ENCODE data around the gene SH3RF3.

The SH3RF3 gene

DNA sequence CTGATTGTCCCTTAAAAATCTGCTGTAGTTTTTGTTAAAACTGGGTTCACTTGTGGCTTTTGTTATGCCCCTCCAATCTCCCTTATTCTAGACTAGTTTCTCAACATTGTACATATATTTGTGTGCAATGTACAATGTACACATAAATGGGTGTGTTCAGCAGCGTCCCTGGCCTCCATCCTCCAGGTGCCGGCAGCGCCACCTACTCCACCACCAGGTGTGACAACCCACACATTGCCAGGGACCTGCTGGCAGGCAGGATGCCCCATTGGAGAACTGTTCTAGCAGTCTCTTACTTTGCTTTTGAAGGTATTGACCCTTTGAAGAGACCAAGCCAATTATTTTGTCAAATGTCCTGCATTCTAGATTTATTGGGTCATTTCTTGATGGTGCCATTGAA, 75.4 kb downstream of the SH3RF3 start:
- DNase-seq = peak; percentile 50

DNA sequence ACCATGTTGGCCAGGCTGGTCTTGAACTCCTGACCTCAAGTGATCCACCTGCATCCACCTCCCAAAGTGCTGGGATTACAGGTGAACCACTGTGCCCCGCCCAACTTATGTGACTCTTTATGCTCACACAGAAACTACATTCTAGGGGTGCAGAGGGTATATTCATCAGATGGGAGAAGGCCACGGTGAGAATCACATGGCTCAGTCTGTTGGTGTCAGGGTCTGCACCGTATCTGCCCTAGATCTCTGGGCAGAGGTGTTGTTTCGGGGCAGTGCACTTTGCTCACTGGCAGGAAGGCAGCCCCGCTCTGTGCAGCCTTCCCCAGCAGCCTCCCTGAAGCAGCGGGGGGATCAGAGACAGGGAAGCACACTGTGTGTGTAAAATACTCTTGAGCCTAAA, 76.4 kb downstream of the SH3RF3 start:
- peak; percentile 43 for DNase-seq

DNA sequence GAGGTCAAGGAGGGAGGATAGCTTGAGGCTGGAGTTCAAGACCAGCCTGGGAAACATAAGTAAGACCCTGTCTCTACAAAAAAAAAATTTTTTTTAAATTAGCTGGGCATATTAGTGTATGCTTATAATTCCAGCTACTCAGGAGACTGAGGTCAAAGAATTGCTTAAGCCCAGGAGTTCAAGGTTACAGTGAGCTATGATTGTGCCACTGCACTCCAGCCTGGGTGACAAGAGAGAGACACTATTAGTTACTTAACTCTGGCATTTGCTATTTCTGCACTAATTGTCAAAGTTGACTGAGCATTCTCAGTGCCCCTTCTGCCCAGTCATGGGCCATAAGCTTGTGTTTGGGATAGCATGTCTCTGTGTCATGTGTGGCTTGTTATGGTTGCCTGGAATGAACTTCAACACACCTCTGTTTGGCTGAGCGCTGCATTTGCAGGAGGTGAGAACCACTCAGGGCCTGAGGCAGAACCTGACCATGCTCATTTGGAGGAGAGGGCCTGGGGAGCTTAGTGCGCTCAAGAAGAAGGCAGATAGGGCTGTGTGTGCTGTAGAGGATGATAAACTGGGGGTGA, 77.7 kb downstream of the SH3RF3 start:
- DNase-seq = peak; percentile 39

DNA sequence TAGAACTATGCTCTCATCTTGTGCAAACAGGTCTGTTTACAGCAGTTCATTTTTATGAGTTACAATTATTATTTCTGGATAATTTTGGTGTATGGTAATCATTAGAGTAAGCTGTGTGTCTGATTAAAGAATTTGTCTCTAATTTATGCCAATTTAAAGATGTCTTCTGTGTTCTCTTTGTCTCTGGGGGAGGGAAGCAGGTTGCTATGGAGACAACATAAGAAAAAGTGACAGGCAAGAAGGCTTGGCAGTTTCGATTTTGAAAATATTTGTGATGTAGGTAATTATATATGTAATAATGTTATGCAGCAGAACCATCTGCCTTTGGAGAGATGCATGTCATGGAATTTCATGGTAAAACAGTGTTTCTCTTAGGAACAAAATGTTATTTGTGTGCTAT, 78.2 kb downstream of the SH3RF3 start:
- no peak for DNase-seq

DNA sequence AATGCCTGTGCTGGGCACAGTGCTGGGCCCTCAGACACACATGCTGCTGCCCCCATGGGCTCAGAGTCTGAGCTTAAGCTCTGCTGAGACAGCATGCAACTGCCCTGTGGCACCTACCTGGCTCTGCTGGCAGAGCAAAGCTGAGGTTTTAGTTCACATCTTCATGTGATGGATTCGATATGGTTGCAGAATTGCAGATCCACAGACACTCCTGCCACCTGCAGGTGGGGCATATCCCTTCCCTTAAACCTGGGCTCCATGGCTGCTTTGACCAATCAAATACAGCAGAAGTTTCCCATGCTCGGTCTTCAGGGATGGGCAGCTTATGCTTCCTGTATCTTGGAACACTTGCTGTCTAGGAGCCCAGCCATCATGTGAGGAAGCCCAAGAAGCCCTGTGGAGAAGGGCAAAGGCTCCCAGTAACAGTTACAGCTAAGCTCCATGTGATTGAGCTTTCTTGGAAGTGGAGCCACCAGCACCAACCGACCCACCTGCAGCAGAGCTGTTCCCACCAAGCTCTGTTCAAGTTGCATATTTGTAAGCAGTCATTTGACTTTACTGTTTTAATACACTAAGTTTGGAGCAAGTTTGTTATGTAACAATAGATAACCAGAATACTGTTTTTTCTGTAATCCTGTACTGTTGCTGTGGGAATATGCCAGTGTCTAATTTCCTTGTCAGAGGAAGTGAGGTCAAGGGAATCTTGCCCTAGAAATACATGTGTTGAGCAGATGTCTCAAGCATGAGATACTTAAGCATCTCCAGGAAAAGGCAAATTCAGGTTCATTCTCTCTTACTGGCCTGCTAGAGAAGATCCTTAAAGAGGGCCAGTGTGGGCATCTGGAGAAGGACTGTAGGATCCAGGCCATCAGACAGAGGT, 79.3 kb downstream of the SH3RF3 start:
- DNase-seq = peak; percentile 53

DNA sequence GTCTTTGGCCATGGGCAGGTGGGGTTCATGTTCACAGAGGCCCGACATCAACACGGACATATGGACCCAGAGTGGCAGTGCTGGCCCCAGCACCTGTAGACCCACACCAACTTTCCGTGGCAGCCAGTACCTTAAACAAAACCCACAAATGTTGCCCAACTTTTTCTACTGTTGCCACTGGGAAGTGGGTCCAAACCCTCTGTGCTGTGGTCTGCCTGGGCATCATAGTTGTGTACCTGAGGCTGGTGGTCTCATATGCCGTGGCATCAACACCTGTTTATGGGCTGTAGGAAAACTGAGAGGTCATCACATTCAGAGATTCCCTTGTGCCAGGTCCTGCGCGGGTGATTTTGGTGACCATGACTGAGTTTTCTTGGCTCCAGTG, 79.9 kb downstream of the SH3RF3 start:
- peak; percentile 48 for DNase-seq

DNA sequence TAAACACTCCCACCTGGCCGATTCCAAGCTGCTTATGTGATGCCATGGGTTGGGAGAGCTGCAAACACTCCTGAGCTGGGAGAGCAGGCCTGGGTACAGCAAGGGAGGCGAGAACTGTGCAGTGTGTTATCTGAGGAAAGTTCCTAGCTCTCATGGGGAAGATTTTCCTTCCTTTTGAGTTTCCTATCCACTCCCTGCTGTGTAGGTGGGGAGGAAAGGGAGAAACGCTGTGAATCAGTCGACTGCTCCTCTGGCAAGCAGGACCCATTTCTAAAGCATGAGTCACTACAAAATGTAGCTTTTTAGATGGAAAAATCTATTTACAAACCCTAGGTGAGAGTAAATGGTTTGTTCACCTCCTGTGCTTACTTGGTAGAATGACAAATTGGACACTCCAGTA, 80.4 kb downstream of the SH3RF3 start:
- DNase-seq = peak; percentile 8

DNA sequence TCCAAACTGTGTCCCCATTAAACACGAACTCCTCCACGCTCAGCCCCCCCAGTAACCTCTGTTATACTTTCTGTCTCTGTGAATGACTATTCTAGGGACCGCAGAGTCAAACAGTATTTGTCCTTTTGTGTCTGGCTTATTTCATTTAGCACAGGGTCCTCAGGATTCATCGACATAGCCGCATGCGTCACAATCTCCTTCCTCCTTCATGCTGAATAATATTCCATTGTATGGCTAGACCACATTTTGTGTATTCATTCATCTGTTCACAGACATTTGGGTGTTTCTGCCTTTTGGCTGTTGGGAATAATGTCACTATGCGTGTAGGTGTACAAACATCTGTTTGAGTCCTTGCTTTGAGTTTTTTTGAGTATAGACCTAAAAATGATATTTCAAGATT, 80.9 kb downstream of the SH3RF3 start:
- DNase-seq = peak; percentile 21

DNA sequence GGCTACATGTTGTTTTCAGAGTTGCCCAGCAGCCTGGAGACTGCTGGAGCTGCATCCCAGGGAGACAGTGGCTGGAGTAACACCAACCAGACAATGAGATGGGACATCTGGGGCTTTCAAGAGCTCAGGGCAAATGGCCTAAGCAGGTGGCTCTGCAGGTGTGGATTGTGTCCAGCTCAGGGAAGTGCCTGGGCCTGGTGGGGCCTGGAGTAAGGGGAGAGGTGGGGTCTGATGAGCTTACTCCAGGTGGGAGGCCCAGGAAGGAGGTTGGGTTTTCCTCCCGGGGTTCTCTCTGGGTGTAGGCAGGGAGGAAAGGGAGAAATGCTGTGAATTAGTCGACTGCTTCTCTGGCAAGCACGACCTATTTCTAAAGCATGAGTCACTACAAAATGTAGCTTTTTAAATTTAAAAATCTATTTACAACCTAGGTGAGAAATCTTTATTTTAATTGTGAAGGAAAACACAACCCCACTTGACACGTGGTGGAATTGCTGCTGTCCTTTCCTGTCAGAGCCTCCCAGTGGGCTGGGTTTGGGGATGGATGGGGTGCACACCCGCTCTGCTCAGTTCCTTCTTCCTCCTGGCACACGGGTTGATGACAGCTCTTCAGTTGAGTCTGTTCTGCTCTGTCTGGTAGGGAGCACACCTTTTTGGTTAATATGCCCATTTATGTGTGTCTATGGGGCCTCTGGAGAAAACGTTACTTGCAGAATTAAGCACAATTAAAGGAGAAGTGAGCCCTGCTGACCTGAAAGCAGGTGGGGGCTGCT, 81.6 kb downstream of the SH3RF3 start:
- DNase-seq = peak; percentile 49

DNA sequence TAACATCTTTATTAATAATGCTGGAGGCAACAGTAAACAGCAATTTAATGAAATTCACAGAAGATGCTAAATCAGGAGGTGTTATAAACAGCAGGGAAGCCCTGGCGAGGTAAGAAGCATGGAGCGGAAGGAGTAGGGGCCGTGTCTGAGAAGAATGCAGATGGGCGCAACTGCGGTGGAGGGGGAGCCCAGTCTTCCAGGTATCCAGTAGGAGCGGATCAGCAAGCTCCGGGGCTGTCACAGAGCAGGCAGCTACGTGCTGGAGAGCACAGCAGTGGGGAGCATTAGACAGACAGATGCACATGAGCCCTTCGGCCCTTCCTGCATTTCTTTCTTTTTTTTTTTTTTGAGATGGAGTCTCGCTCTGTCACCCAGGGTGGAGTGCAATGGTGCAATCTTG, 82.3 kb downstream of the SH3RF3 start:
- DNase-seq = peak; percentile 57

DNA sequence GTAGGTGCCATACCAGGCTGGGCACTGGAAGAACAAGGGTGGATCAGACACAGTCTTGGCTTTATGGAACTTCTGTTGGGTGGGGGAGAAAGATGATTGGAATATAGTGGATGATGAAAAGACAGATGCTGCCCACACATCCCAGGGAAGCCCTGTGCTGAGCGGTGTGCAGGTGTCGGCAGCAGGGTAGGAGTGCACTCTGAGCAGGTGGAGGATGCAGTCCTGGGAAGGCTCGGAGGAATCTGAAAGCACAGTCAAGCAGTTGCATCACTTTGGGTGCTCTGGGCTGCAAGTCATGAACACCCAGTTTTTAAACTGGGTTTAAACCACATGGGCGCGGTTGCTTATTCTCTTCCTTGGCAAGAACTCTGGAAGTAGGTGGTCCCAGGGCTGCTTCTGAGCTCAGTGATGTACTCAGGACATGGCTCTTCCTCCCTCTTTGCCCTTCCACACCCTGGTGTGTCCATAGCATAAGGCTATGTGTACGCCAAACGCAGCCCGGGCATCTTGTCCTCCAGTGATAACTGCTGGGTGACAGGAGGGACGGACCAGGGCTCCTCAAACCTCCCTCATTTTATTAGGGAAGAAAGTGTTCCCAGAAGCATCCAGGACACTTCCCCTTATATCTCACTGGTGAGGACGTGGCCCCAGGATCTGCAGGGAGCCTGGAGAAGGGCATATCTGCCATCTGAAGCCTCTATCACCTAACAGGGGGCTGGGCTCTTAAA, 84.0 kb downstream of the SH3RF3 start:
- DNase-seq = peak; percentile 60

DNA sequence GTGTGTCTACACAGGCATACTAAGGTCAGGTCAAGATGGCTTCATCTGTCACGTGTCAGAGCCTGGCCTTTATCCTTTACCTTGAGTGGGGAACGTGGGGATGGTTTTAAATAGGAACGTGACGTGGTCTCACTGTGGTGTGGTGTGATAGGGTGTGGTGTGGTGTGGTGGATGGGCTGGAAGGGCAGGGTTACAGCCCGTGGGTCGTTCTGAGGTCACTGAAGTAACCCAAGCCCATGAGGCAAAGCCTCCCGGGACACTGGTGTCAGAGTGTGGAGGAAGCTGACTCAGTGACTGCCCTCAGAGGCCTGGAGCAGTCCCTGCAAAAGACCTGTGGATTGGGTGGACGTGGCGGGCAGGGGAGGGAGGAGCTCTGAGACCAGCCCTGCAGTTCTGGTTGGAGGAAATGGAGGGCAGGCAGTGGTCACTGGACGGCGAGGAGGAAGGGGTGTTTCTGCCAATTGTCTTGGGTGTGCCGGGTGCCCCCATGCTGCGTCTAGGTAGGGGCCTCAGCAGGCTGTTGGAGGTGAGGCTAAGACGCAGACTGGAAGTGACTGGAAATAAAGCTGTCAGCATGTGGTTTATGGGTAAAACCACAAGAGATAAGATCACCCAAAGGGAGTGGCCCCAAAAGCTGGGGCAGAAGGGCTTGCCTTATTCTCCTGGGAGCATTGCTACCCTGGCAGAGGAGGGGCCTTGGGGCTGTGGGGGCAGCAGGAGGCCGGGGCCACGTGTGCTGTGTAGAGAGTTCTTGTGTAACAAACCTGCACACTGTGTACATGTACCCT, 84.8 kb downstream of the SH3RF3 start:
- peak; percentile 76 for DNase-seq

DNA sequence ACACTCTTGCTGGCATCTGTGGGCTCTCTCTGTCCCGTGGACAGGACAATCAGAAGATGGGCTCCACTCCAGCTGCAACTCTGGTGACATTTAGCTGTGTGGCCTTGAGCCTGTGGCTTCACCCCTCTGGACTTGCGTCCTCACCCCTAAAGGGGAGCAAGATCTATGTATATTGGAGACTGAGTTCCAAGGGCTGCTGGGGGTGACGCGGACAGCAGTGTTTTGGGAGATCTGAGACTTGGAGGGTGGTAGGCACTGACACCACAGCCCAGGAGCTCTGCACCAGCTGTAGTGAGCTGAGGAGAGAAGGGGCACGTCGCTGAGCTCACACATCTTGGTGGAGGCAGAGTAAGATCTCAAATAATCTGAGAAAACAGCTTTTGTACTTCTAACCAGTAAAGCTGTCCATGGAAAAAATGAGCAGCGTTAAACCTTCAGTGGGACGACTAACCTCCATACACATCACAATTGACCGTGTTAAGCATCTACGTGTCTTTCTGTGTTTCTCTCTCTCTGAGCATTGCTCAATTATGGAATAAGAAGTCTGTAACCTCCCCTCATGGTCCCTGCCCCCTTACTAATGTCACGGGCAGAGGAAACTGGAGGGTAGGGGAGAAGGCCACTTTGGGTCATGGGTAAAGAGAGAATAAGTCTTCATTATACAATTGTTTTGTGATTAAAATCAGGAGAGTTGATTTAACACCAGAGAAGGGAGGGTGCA, 85.8 kb downstream of the SH3RF3 start:
- peak; percentile 60 for DNase-seq

DNA sequence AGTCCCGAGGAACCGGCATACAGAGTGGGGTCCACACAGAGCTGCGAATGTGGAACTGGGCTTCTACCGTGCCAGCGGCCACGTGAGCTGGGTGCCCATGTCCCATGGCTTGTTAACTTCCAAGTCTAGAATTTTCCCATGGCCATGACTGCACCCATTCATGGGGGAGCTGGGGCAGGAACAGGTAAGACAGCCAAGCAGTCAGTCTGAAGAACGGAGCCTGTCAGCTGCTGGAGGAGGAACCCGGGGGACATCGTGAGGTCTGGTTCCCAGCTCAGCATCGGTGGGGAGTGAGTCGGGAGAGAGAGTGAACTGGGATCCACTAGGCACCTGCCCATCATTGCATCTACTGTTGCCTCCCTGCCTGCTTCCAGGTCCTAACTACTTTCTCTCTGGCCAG, 86.9 kb downstream of the SH3RF3 start:
- DNase-seq = peak; percentile 58

DNA sequence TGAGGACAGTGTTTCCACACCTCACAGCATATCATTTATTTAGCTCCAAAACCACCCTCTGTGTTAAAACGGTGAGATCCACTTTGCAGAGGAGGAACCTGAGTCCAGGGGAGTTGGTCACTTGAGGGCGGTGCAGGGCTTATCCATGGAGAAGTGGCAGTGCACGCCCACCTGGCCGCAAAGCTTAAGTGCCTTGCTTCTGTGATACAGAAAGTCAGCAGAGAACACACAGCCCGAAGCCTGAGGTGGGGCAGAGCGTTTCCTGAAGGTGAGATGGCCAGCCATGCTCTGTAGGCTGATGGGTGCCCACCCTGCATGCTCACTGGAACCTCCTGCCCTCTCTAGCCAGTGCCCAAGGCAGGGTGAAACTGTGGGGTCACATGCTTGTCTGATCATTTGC, 87.3 kb downstream of the SH3RF3 start:
- peak; percentile 42 for DNase-seq

DNA sequence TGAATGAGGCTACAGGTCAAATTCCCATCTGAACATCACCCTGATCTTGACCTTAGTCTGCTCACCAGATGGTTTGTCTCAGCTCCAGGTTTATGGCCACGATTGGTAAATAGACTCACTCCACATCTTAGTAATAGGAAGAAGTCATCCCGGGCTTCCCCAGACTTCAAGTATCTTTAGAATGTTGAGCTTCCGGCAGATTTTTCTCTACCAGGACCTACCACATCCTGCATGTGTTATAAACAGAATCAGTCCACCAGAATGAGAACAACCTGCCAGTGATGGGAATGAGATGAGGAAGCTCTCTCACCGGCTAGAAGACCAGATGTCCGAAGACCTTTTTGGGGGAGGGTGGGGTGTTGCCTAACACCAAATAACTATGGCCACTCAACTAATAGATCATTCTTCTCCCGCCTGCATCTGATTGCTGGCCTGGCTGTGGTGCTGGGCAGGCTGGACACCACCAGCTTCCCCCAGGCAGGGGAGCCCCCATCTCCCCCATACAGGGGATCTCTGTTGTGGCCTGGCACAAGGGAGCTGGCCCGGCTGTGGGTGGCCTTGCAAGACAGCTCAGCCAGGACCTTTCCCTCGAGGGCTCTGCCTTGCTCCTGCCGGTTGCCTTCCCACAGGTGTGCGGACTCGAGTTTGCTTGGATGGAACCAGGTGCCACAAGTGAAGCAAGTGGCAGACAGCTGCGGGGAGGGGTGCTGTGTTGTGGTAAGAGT, 88.5 kb downstream of the SH3RF3 start:
- DNase-seq = peak; percentile 61

DNA sequence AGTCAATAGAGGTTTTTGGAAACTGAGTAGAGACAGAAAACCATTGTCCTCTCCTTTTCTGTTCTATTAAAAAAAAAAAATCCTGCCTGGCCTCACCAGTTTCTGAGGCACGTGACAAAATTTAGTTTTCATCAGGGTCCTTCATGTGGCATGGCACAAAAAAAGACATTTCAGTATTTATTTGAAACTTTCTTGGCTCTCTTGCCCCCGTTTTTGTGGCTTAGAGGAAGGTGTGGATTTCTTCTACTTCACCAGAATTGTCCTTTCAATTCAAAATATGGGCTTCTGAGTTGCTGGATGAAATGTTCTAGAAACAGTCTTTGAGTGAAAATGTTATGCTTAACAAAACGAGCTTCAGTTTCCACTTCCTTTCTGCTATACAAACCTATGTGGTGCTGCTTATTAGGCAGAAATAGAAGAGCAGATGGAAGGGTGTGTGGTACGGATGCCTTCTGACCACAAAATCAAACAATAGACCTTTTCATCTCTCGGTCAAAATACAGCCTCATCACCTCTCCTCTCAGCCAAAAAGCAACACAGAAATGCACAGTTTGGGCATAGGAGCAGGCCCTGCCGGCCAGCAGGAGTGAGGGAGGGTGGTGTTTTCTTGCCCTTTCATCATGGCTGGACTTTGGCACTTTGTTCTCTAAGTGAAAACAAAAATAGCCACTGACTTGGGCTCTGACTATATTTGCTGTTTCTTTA, 89.2 kb downstream of the SH3RF3 start:
- DNase-seq = peak; percentile 53

DNA sequence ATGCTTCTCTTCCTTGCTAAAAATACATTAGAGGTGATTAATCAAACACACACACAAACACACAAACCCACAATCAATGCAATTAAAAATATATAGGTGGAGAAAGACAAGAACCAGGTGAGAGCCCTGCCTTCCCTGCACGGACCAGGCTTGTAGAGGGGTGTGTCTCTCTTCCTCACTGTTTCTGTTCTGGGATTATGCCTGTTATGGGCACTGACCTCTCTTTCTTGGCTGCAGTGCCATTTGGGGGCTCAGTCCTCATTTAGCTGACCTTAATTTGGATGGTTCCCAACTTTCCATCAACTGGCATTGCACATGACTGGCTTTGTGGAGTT, 89.8 kb downstream of the SH3RF3 start:
- DNase-seq = peak; percentile 33

DNA sequence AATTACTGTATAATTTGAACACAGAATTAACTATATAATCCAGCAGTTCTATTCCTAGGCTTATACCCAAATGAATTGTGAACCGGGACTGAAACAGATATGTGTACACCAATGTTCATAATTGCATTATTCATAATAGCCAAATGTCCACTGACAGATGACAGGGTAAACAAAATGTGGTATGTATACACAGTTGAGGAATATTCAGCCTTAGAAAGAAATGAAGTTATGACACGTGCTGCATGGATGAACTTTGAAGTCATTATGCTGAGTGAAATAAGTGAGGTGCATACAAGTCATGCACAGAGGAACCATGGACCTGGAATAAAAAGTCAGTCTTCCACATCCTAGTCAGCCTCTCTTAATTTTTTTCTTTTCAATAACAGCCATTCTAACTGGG, 91.9 kb downstream of the SH3RF3 start:
- no peak for DNase-seq

DNA sequence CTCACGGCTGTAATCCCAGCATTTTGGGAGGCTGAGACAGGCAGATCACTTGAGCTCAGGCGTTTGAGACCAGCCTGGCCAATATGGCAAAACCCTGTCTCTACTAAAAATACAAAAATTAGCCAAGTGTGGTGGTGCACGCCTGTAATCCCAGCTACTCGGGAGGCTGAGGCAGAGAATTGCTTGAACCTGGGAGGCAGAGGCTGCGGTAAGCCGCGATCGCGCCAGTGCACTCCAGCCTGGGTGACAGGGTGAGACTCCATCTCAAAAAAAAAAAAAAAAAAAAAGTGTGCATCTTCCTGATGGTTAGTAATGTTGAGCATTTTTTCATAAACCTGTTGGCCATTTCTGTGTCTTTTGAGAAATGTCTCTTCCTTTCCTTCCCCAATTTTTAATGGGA, 92.3 kb downstream of the SH3RF3 start:
- DNase-seq = peak; percentile 13
